Stomach (tissue), 4 donors: ENCODE measurements around the gene ANTXR1.

ENCODE experiments used
- CTCF ChIP-seq, 7 experiments: fragments of 450-650 bp in 4 of 7; fragments of 200-600 bp in 3 of 7; sonication (generic) in 3 of 7; IDR thresholded peaks; one replicate each; pipeline ENCODE4 v1.5.1; 2016 to 2019; ENCODE audit warnings: antibody characterized with exemption in 7 of 7, control low read depth in 2 of 7, mild to moderate bottlenecking in 1 of 7
- EP300 ChIP-seq: sonication (generic); formaldehyde crosslinking; IDR thresholded peaks from one replicate; pipeline ENCODE4 v1.6.1; 2017; ENCODE audit warnings: antibody characterized with exemption

- TF ChIP-seq CTCF (IDR thresholded peaks at IDR 0.05) (peak in 1 of 7 experiments; percentile 31), EP300 (no peak)
Observed at GRCh38 chr2:69013142-69013839, at the start of gene ANTXR1.
